HepG2 (cell line): ENCODE data around the gene ANKRD42. TPM values are rescaled to one million over a fixed set of nuclear protein-coding genes. Genes with fewer than 3 reads are reported as not detected.
A peak's percentile ranks its signal among the peaks of the same experiment; 100 is the strongest.

Experiments used
- AKAP8 ChIP-seq: sonication (generic); formaldehyde crosslinking; IDR thresholded peaks from 2 replicates; pipeline ENCODE4 v1.5.1; 2020; ENCODE audit warnings: mild to moderate bottlenecking, missing genetic modification reagents
- FOSL2 ChIP-seq: sonication (generic); formaldehyde crosslinking; IDR thresholded peaks from 2 replicates; pipeline ENCODE4 v1.4.0; 2020; ENCODE audit warnings: missing genetic modification reagents
- HNRNPK ChIP-seq: fragments of 200-400 bp; formaldehyde crosslinking; IDR thresholded peaks from 2 replicates; pipeline ENCODE4 v1.6.1; 2018; ENCODE audit warnings: low read length, low read depth, moderate library complexity, mild to moderate bottlenecking; ENCODE audit not compliant: poor library complexity, severe bottlenecking
- JUND ChIP-seq: sonication (generic); formaldehyde crosslinking; IDR thresholded peaks from 2 replicates; pipeline ENCODE4 v1.8.0; 2022; ENCODE audit warnings: mild to moderate bottlenecking, missing genetic modification reagents
- NR2F2 ChIP-seq: IDR thresholded peaks from 2 replicates; pipeline ENCODE4 v1.6.1; 2012; ENCODE audit warnings: low read depth, inconsistent platforms, borderline replicate concordance
- PITX1 ChIP-seq: sonication (generic); formaldehyde crosslinking; IDR thresholded peaks from 2 replicates; pipeline ENCODE4 v1.5.1; 2020; ENCODE audit warnings: mild to moderate bottlenecking, missing genetic modification reagents
- TEAD3 ChIP-seq: optimal IDR thresholded peaks from 2 replicates; pipeline ENCODE3; 2016; ENCODE audit warnings: borderline replicate concordance
- ZBTB7B ChIP-seq: sonication (generic); formaldehyde crosslinking; IDR thresholded peaks from 2 replicates; pipeline ENCODE4 v1.4.0; 2020; ENCODE audit warnings: missing genetic modification reagents
- ZFP41 ChIP-seq: sonication (generic); formaldehyde crosslinking; IDR thresholded peaks from 2 replicates; pipeline ENCODE4 v1.4.0; 2020; ENCODE audit warnings: mild to moderate bottlenecking, missing genetic modification reagents, borderline replicate concordance
- ZNF138 ChIP-seq: sonication (generic); formaldehyde crosslinking; IDR thresholded peaks from 2 replicates; pipeline ENCODE4 v1.5.0; 2020; ENCODE audit warnings: mild to moderate bottlenecking, low read depth, missing genetic modification reagents
- ZNF235 ChIP-seq: sonication (generic); formaldehyde crosslinking; IDR thresholded peaks from 2 replicates; pipeline ENCODE4 v1.8.1; 2023; ENCODE audit warnings: mild to moderate bottlenecking, missing genetic modification reagents, borderline replicate concordance
- ZNF296 ChIP-seq: sonication (generic); formaldehyde crosslinking; conservative IDR thresholded peaks from 2 replicates; pipeline ENCODE4 v1.5.0; 2020; ENCODE audit warnings: mild to moderate bottlenecking, missing genetic modification reagents
- ZNF484 ChIP-seq: sonication (generic); formaldehyde crosslinking; IDR thresholded peaks from 2 replicates; pipeline ENCODE4 v1.5.1; 2020; ENCODE audit warnings: mild to moderate bottlenecking, low read depth, missing genetic modification reagents, borderline replicate concordance
- ZNF614 ChIP-seq: IDR thresholded peaks from 2 replicates; pipeline ENCODE4 v1.6.1; 2018; ENCODE audit warnings: missing biosample characterization, missing genetic modification reagents, inconsistent platforms, borderline replicate concordance
- ZNF7 ChIP-seq: IDR thresholded peaks from 2 replicates; pipeline ENCODE4 v1.6.1; 2016; ENCODE audit warnings: missing biosample characterization, missing genetic modification reagents
- ZNF766 ChIP-seq: sonication (generic); formaldehyde crosslinking; IDR thresholded peaks from 2 replicates; pipeline ENCODE4 v1.5.0; 2020; ENCODE audit warnings: missing genetic modification reagents, borderline replicate concordance
- ZNF773 ChIP-seq: sonication (generic); formaldehyde crosslinking; IDR thresholded peaks from 2 replicates; pipeline ENCODE4 v1.4.0; 2020; ENCODE audit warnings: missing genetic modification reagents, borderline replicate concordance
- ZSCAN12 ChIP-seq: sonication (generic); formaldehyde crosslinking; IDR thresholded peaks from 2 replicates; pipeline ENCODE4 v1.9.0; 2021; ENCODE audit warnings: mild to moderate bottlenecking, missing genetic modification reagents
- polyA plus RNA-seq, 8 experiments: library from polyadenylated mRNA; depleted of rRNA in 3 of 8; stranded (reverse) in 7 of 8; unstranded in 1 of 8; fragments of >200 nt; fragmentation: Illumina TruSeq in 4 of 8; extraction: Trizol in 4 of 8; gene quantifications; 2 replicates each; pipeline versions ENCODE4 v1.2.1 to v1.2.3, GENCODE V29; 2011 to 2016; ENCODE audit warnings: low read depth in 4 of 8, missing spikeins in 1 of 8, mixed read lengths in 1 of 8; ENCODE audit not compliant: insufficient read depth in 1 of 8
- total RNA-seq, 5 experiments: library from RNA; depleted of rRNA; stranded (reverse); fragments of >200 nt; fragmentation: Illumina TruSeq; extraction: Trizol; gene quantifications; 2 replicates each; pipeline ENCODE4 v1.2.3, GENCODE V29; 2016; ENCODE audit warnings: low read depth in 1 of 5
- TF ChIP-seq, protein P1 (sequence below): sonication (generic); formaldehyde crosslinking; IDR thresholded peaks from 2 replicates; pipeline ENCODE4 v1.5.1; 2020; ENCODE audit warnings: mild to moderate bottlenecking, missing genetic modification reagents, moderate library complexity
- TF ChIP-seq, protein P2 (sequence below): sonication (generic); formaldehyde crosslinking; IDR thresholded peaks from 2 replicates; pipeline ENCODE4 v1.4.0; 2020; ENCODE audit warnings: missing genetic modification reagents
- TF ChIP-seq, protein P3 (sequence below): IDR thresholded peaks from 2 replicates; pipeline ENCODE4 v1.6.1; 2016; ENCODE audit warnings: missing genetic modification reagents, missing compliant biosample characterization
- TF ChIP-seq, protein P4 (sequence below): sonication (generic); formaldehyde crosslinking; conservative IDR thresholded peaks from 2 replicates; pipeline ENCODE4 v1.5.0; 2020; ENCODE audit warnings: missing genetic modification reagents
- TF ChIP-seq, protein P5 (sequence below): sonication (generic); formaldehyde crosslinking; IDR thresholded peaks from 2 replicates; pipeline ENCODE4 v1.4.0; 2020; ENCODE audit warnings: missing genetic modification reagents
- TF ChIP-seq, protein P6 (sequence below): IDR thresholded peaks from 2 replicates; pipeline ENCODE4 v1.6.1; 2016; ENCODE audit warnings: low read depth

ANKRD42 gene
- total and polyA plus RNA-seq, 2 of the 13 experiments (the other 11 are each of a cell fraction or from before 2014, with no cell fraction given) = 2.2 to 3.7 TPM

DNA sequence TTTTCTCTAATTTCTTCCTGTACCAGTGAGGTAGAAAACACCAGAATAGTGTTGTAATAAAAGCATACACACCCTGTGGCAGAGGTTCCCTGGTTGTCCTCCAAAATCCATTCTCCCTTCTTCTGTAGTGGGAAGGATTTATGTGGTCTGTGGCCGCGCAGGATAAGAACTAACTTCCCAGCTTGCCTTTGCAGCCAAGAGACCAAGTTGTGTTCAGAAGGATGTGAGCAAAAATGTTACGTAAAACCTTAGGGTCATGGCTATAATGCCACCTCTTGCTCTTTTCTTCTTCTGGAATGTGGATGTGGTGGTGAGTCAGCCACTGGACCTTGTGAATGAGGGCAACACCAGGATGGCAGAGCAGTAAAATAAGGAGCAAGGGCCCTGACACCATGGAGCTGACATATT, 64.3 kb downstream of the ANKRD42 start (continued):
- TF ChIP-seq, protein P1, sequence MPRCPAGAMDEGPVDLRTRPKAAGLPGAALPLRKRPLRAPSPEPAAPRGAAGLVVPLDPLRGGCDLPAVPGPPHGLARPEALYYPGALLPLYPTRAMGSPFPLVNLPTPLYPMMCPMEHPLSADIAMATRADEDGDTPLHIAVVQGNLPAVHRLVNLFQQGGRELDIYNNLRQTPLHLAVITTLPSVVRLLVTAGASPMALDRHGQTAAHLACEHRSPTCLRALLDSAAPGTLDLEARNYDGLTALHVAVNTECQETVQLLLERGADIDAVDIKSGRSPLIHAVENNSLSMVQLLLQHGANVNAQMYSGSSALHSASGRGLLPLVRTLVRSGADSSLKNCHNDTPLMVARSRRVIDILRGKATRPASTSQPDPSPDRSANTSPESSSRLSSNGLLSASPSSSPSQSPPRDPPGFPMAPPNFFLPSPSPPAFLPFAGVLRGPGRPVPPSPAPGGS (CRISPR knock-in tag) = no peak
- TF ChIP-seq, protein P2, sequence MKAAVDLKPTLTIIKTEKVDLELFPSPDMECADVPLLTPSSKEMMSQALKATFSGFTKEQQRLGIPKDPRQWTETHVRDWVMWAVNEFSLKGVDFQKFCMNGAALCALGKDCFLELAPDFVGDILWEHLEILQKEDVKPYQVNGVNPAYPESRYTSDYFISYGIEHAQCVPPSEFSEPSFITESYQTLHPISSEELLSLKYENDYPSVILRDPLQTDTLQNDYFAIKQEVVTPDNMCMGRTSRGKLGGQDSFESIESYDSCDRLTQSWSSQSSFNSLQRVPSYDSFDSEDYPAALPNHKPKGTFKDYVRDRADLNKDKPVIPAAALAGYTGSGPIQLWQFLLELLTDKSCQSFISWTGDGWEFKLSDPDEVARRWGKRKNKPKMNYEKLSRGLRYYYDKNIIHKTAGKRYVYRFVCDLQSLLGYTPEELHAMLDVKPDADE = no peak
- TF ChIP-seq ZSCAN12 (CRISPR knock-in tag) (no peak), ZNF766 (CRISPR knock-in tag) (no peak), FOSL2 (CRISPR knock-in tag) (peak; percentile 92), ZNF296 (CRISPR knock-in tag) (no peak), ZFP41 (CRISPR knock-in tag) (no peak), NR2F2 (peak; percentile 42; the same call in 1 of the 2 replicates), ZNF614 (CRISPR knock-in tag) (no peak), ZNF773 (CRISPR knock-in tag) (no peak), ZNF138 (no peak), JUND (0 out of 2 replicates have a peak, but pooled peaks have one; percentile 17), PITX1 (CRISPR knock-in tag) (no peak), ZNF484 (CRISPR knock-in tag) (no peak), ZBTB7B (CRISPR knock-in tag) (no peak), HNRNPK (no peak), AKAP8 (no peak), ZNF235 (CRISPR knock-in tag) (no peak), TEAD3 (peak; percentile 89), ZNF7 (CRISPR knock-in tag) (peak; percentile 97)
- TF ChIP-seq, protein P3, sequence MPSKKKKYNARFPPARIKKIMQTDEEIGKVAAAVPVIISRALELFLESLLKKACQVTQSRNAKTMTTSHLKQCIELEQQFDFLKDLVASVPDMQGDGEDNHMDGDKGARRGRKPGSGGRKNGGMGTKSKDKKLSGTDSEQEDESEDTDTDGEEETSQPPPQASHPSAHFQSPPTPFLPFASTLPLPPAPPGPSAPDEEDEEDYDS = no peak
- TF ChIP-seq, protein P4, sequence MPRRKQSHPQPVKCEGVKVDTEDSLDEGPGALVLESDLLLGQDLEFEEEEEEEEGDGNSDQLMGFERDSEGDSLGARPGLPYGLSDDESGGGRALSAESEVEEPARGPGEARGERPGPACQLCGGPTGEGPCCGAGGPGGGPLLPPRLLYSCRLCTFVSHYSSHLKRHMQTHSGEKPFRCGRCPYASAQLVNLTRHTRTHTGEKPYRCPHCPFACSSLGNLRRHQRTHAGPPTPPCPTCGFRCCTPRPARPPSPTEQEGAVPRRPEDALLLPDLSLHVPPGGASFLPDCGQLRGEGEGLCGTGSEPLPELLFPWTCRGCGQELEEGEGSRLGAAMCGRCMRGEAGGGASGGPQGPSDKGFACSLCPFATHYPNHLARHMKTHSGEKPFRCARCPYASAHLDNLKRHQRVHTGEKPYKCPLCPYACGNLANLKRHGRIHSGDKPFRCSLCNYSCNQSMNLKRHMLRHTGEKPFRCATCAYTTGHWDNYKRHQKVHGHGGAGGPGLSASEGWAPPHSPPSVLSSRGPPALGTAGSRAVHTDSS (CRISPR knock-in tag) = no peak
- TF ChIP-seq, protein P5, sequence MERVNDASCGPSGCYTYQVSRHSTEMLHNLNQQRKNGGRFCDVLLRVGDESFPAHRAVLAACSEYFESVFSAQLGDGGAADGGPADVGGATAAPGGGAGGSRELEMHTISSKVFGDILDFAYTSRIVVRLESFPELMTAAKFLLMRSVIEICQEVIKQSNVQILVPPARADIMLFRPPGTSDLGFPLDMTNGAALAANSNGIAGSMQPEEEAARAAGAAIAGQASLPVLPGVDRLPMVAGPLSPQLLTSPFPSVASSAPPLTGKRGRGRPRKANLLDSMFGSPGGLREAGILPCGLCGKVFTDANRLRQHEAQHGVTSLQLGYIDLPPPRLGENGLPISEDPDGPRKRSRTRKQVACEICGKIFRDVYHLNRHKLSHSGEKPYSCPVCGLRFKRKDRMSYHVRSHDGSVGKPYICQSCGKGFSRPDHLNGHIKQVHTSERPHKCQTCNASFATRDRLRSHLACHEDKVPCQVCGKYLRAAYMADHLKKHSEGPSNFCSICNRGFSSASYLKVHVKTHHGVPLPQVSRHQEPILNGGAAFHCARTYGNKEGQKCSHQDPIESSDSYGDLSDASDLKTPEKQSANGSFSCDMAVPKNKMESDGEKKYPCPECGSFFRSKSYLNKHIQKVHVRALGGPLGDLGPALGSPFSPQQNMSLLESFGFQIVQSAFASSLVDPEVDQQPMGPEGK (CRISPR knock-in tag) = no peak
- TF ChIP-seq, protein P6, sequence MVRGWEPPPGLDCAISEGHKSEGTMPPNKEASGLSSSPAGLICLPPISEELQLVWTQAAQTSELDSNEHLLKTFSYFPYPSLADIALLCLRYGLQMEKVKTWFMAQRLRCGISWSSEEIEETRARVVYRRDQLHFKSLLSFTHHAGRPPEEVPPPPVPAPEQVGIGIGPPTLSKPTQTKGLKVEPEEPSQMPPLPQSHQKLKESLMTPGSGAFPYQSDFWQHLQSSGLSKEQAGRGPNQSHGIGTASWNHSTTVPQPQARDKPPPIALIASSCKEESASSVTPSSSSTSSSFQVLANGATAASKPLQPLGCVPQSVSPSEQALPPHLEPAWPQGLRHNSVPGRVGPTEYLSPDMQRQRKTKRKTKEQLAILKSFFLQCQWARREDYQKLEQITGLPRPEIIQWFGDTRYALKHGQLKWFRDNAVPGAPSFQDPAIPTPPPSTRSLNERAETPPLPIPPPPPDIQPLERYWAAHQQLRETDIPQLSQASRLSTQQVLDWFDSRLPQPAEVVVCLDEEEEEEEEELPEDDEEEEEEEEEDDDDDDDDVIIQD = 0 out of 2 replicates have a peak, but pooled peaks have one; percentile 28
